A673 (cell line): ENCODE results near the gene EIF3J.
"Not testable (repeated sequence)": the region's sequence is repeated elsewhere in the genome, so short reads cannot be mapped to it uniquely, and the experiment has no call there.

Source experiments
- CTCF ChIP-seq: fragments of 300-800, 200-600 bp; sonication (generic); conservative IDR thresholded peaks from 2 replicates; pipeline ENCODE4 v1.5.1; 2017; ENCODE audit warnings: low read depth, mild to moderate bottlenecking, antibody characterized with exemption, low read length, moderate library complexity, mixed read lengths
- EZH2 ChIP-seq: fragments of 200-600 bp; sonication (generic); IDR thresholded peaks from 2 replicates; pipeline ENCODE4 v1.6.1; 2017; ENCODE audit warnings: borderline replicate concordance, low read depth, mild to moderate bottlenecking, mixed read lengths, antibody characterized with exemption, low read length; ENCODE audit not compliant: poor library complexity, severe bottlenecking

- TF ChIP-seq CTCF, EZH2: not testable (repeated sequence)
These were observed 4.7 kb upstream of the EIF3J start for GRCh38 chr15:44532275-44532674.
